Stimulated activated CD8-positive, alpha-beta memory T cell treated with anti-CD3 and anti-CD28 coated beads, Interleukin-4, amount 100 ng/mL, for 1 hour (primary cell): ENCODE measurements around the gene SYCP2.
"Not testable (repeated sequence)": the region's sequence is repeated elsewhere in the genome, so short reads cannot be mapped to it uniquely, and the experiment has no call there.

Experiments used
- DNase-seq, 2 donors: peaks; one replicate each; pipeline ENCODE4 v3.0.0-alpha.2; 2020; ENCODE audit warnings: low read depth in 2 of 2, low spot score in 1 of 2

Gene SYCP2

GRCh38 chr20:59933296-59933848, at the start of gene SYCP2:
TSS of gene SYCP2 (minus strand) at chr20:59933637. CDS start at chr20:59922413, 11,224 bp downstream.
- DNase-seq: peak; percentile 11 to 46

- no peak for DNase-seq
These were observed 49.6 kb upstream of the SYCP2 start for GRCh38 chr20:59983076-59983475.

GRCh38 chr20:59977086-59977485, 43.6 kb upstream of the SYCP2 start:
- no peak for DNase-seq

- DNase-seq: no peak
These were observed 42.8 kb upstream of the SYCP2 start for GRCh38 chr20:59976156-59976782.

- DNase-seq: no peak
These were observed 38.8 kb upstream of the SYCP2 start for GRCh38 chr20:59972037-59972801.

GRCh38 chr20:59971428-59971827, 38.0 kb upstream of the SYCP2 start:
- DNase-seq: no peak

GRCh38 chr20:59966428-59966827, 33.0 kb upstream of the SYCP2 start:
- DNase-seq: no peak

- no peak for DNase-seq
These were observed 28.7 kb upstream of the SYCP2 start for GRCh38 chr20:59962155-59962554.

- DNase-seq: no peak
These were observed 28.0 kb upstream of the SYCP2 start for GRCh38 chr20:59961423-59961822.

- DNase-seq: no peak
These were observed 25.2 kb upstream of the SYCP2 start for GRCh38 chr20:59958626-59959025.

- no peak for DNase-seq
These were observed 24.7 kb upstream of the SYCP2 start, which contains the start of gene CDH26 for GRCh38 chr20:59958123-59958522. TSS of gene CDH26 (plus strand) at chr20:59958423. CDS start at chr20:59958727, 304 bp downstream.

GRCh38 chr20:59957568-59957967, 24.1 kb upstream of the SYCP2 start:
- DNase-seq: not testable (repeated sequence)

- DNase-seq: no peak
These were observed 21.8 kb upstream of the SYCP2 start for GRCh38 chr20:59955131-59955796.

GRCh38 chr20:59954718-59955117, 21.3 kb upstream of the SYCP2 start:
- DNase-seq: no peak

GRCh38 chr20:59949911-59950310, 16.5 kb upstream of the SYCP2 start:
- no peak for DNase-seq

GRCh38 chr20:59948828-59949720, 15.6 kb upstream of the SYCP2 start:
- DNase-seq: no peak

- DNase-seq: no peak
These were observed 14.8 kb upstream of the SYCP2 start for GRCh38 chr20:59948212-59948611.

GRCh38 chr20:59947376-59947775, 13.9 kb upstream of the SYCP2 start:
- DNase-seq: no peak

GRCh38 chr20:59945731-59946130, 12.3 kb upstream of the SYCP2 start:
- no peak for DNase-seq

- DNase-seq: no peak
These were observed 11.7 kb upstream of the SYCP2 start for GRCh38 chr20:59945175-59945574.

GRCh38 chr20:59944726-59945125, 11.3 kb upstream of the SYCP2 start:
- no peak for DNase-seq
